B cell (primary cell): ENCODE measurements around the gene P2RY6. TPM values are rescaled to one million over a fixed set of nuclear protein-coding genes. Genes with fewer than 3 reads are reported as not detected.

ENCODE experiments used
- ATAC-seq: fragments of 200-7000 bp; cut with Tn5 transposase; one replicate; pipeline ENCODE4 v1.10.0; 2021; ENCODE audit warnings: low read depth, mild to moderate bottlenecking, moderate number of reproducible peaks, moderate library complexity
- CTCF ChIA-PET: fragments of 350-600 bp; sonication (Branson Sonifier 250); formaldehyde crosslinking; loops from one replicate; lab custom pipeline; 2021; ENCODE audit warnings: antibody characterized with exemption, inconsistent platforms; lab: Charles Lee
- POLR2A ChIA-PET: fragments of 350-600 bp; sonication (Branson Sonifier 250); formaldehyde crosslinking; loops from one replicate; lab custom pipeline; 2021; ENCODE audit warnings: antibody characterized with exemption; lab: Charles Lee
- DNase-seq: peaks from one replicate; pipeline ENCODE4 v3.0.0; 2013
- H2AFZ ChIP-seq: 2 replicates; pipeline ENCODE4 v1.6.1; 2012; ENCODE audit warnings: mild to moderate bottlenecking, low read depth, low read length; ENCODE audit not compliant: insufficient read depth, poor library complexity, severe bottlenecking
- H3K27ac ChIP-seq, 2 donors: 1 replicate in 1 of 2; 2 replicates in 1 of 2; pipeline ENCODE4 v1.5.1; 2012 to 2013; ENCODE audit warnings: low read length in 2 of 2, mild to moderate bottlenecking in 2 of 2, moderate library complexity in 1 of 2
- H3K27me3 ChIP-seq, 4 experiments: fragments of 200-600 bp in 1 of 4; sonication (generic) in 1 of 4; replicated peaks in 1 of 4; 1 replicate in 2 of 4; 2 replicates in 2 of 4; pipeline versions ENCODE4 v1.6.1 to v1.7.0; 2013 to 2016; ENCODE audit warnings: low read length in 3 of 4, mild to moderate bottlenecking in 2 of 4, mixed read lengths in 1 of 4, moderate library complexity in 1 of 4; ENCODE audit not compliant: insufficient read depth in 4 of 4, control insufficient read depth in 3 of 4; ENCODE audit errors: control extremely low read depth in 1 of 4
- H3K36me3 ChIP-seq, 2 experiments: replicated peaks in 1 of 2; 1 replicate in 1 of 2; 2 replicates in 1 of 2; pipeline versions ENCODE4 v1.6.1 to v1.7.1; 2013; ENCODE audit warnings: low read length in 1 of 2; ENCODE audit not compliant: insufficient read depth in 2 of 2, control insufficient read depth in 1 of 2; ENCODE audit errors: control extremely low read depth in 1 of 2, extremely low read depth in 1 of 2
- H3K4me1 ChIP-seq, 2 donors: fragments of 200-600 bp in 1 of 2; sonication (generic) in 1 of 2; 1 replicate in 1 of 2; 2 replicates in 1 of 2; pipeline versions ENCODE4 v1.5.1 to v1.6.1; 2013 to 2017; ENCODE audit warnings: low read length in 2 of 2; ENCODE audit not compliant: control insufficient read depth in 2 of 2, insufficient read depth in 2 of 2
- H3K4me2 ChIP-seq: replicated peaks from 2 replicates; pipeline ENCODE3; 2012; ENCODE audit warnings: mild to moderate bottlenecking, low read depth, low read length; ENCODE audit not compliant: poor library complexity, severe bottlenecking
- H3K4me3 ChIP-seq, 5 experiments: fragments of 200-600 bp in 1 of 5; sonication (generic) in 1 of 5; 1 replicate in 3 of 5; 2 replicates in 2 of 5; pipeline versions ENCODE4 v1.5.1 to v1.7.0; 2011 to 2016; ENCODE audit warnings: low read length in 4 of 5, mild to moderate bottlenecking in 4 of 5, low read depth in 2 of 5, control low read depth in 1 of 5, moderate library complexity in 1 of 5; ENCODE audit not compliant: insufficient read depth in 1 of 5; ENCODE audit errors: control extremely low read depth in 1 of 5, extremely low read depth in 1 of 5
- H3K79me2 ChIP-seq: fragments of 200-600 bp; sonication (generic); one replicate; pipeline ENCODE4 v1.6.0; 2016; ENCODE audit warnings: low read length; ENCODE audit not compliant: control insufficient read depth, insufficient read depth
- H3K9ac ChIP-seq: fragments of 200-600 bp; sonication (generic); 2 replicates; pipeline ENCODE4 v1.6.1; 2017; ENCODE audit warnings: mild to moderate bottlenecking, low read length, moderate library complexity
- H3K9me3 ChIP-seq, 3 donors: one replicate each; pipeline versions ENCODE4 v1.6.1 to v1.7.1; 2013; ENCODE audit warnings: low read length in 2 of 3; ENCODE audit not compliant: control insufficient read depth in 2 of 3, insufficient read depth in 1 of 3; ENCODE audit errors: control extremely low read depth in 1 of 3
- H4K20me1 ChIP-seq: 2 replicates; pipeline ENCODE4 v1.6.0; 2012; ENCODE audit warnings: mild to moderate bottlenecking, low read length; ENCODE audit not compliant: insufficient read depth, control insufficient read depth, poor library complexity, severe bottlenecking
- H3K27ac Mint-ChIP-seq: one replicate; pipeline ENCODE4 v1.8.0; 2021; ENCODE audit warnings: mixed read lengths
- H3K27me3 Mint-ChIP-seq: one replicate; pipeline ENCODE4 v1.8.0; 2021; ENCODE audit warnings: mixed read lengths
- H3K4me1 Mint-ChIP-seq: one replicate; pipeline ENCODE4 v1.8.0; 2021; ENCODE audit warnings: mixed read lengths
- H3K4me3 Mint-ChIP-seq: one replicate; pipeline ENCODE4 v1.8.0; 2021; ENCODE audit warnings: mixed read lengths
- H3K9me3 Mint-ChIP-seq: one replicate; pipeline ENCODE4 v1.8.0; 2022; ENCODE audit warnings: mixed read lengths; ENCODE audit not compliant: insufficient read depth
- EZH2 ChIP-seq: IDR thresholded peaks from 2 replicates; pipeline ENCODE4 v1.6.1; 2012; ENCODE audit warnings: borderline replicate concordance, low read depth, mild to moderate bottlenecking, moderate library complexity, low read length; ENCODE audit not compliant: insufficient read depth, poor library complexity, severe bottlenecking
- WGBS: methylation state at CpG from one replicate; pipeline ENCODE4 v1.1.5; 2013; ENCODE audit warnings: missing lambda C conversion rate; ENCODE audit not compliant: insufficient coverage; 5-methylcytosine and 5-hydroxymethylcytosine counted together
- intact Hi-C: fragments of 100-400 bp; cut with micrococcal nuclease; formaldehyde crosslinking; loops from one replicate; pipeline ENCODE4 v1.10.0; 2022
- polyA plus RNA-seq: library from polyadenylated mRNA; depleted of rRNA; stranded (reverse); fragments of >200 nt; gene quantifications from 2 replicates; pipeline ENCODE4 v1.2.3, GENCODE V29; 2012
- total RNA-seq, 2 donors: library from RNA; stranded (reverse); fragments of 120-200 nt in 1 of 2; gene quantifications; 1 replicate in 1 of 2; 2 replicates in 1 of 2; pipeline versions ENCODE4 v1.2.3 to v1.2.4, GENCODE V29; 2013 to 2022
- TF ChIP-seq, protein P1 (sequence below): fragments of 200-600 bp; IDR thresholded peaks from one replicate; pipeline ENCODE4 v1.8.0; 2022; ENCODE audit warnings: antibody characterized with exemption, mild to moderate bottlenecking

Gene P2RY6
- total and polyA plus RNA-seq, 2 donors (not counting 1 experiment from before 2014, with no cell fraction given), result 0.25 TPM; not detected in 1

DNA sequence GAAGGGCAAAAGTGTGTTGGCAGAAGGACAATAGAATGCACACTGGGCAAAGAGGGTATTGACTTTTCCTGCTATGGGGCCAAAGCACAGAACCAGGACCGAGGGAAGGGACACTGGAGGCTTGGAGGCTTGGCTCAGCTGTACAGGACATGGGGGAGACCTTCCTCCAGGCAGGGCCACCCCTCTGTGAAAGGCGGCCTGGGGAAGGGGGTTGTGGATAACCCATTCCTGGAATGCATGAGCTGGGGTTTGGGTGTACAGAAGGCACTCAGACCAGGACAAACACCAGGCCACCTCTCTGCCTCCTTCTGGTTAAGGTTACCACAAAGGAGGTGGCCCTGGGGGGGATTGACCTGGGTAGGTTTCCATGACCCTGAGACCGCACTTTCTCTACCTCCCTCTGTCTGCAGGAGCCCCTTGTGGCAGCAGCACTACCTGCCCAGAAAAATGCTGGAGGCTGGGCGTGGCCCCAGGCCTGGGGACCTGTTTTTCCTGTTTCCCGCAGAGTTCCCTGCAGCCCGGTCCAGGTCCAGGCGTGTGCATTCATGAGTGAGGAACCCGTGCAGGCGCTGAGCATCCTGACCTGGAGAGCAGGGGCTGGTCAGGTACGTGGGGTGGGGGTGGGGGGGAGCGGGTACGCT lies 44.4 kb upstream of the P2RY6 start:
- Histone ChIP-seq H3K36me3 (no peaks in the 10 kb centered on the region), H3K4me2 (no peak overlapping the region), H3K9me3 (no peaks in the 10 kb centered on the region), H3K9ac (no peak overlapping the region), H3K27ac (no peak overlapping the region), H3K4me3 (no peak overlapping the region), H3K79me2 (no peaks in the 10 kb centered on the region), H4K20me1 (no peaks in the 10 kb centered on the region), H3K27me3 (peaks cover 0 to 5% (median 0%) of the 10 kb centered on the region in 4 experiments), H2AFZ (no peak overlapping the region), H3K4me1 (no peaks in the 10 kb centered on the region)
- CTCF ChIA-PET, result interaction anchor here (0.7 to 1.1 kb wide), 3 partner anchors 11 to 43 kb away, joined by 3 to 4 read pairs (median 3); no protein-coding TSS in a partner anchor
- TF ChIP-seq EZH2, result no peak
- TF ChIP-seq, protein P1, sequence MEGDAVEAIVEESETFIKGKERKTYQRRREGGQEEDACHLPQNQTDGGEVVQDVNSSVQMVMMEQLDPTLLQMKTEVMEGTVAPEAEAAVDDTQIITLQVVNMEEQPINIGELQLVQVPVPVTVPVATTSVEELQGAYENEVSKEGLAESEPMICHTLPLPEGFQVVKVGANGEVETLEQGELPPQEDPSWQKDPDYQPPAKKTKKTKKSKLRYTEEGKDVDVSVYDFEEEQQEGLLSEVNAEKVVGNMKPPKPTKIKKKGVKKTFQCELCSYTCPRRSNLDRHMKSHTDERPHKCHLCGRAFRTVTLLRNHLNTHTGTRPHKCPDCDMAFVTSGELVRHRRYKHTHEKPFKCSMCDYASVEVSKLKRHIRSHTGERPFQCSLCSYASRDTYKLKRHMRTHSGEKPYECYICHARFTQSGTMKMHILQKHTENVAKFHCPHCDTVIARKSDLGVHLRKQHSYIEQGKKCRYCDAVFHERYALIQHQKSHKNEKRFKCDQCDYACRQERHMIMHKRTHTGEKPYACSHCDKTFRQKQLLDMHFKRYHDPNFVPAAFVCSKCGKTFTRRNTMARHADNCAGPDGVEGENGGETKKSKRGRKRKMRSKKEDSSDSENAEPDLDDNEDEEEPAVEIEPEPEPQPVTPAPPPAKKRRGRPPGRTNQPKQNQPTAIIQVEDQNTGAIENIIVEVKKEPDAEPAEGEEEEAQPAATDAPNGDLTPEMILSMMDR, result no peak
- no peaks in the 10 kb centered on the region for H3K9me3 Mint-ChIP-seq
- POLR2A ChIA-PET, result interaction anchor here (0.7 kb wide), 1 partner anchor 131 kb away, joined by 9 read pairs; no protein-coding TSS in a partner anchor
- no peaks in the 10 kb centered on the region for H3K27me3 Mint-ChIP-seq
- H3K27ac Mint-ChIP-seq, result no peak overlapping the region
- no peak for ATAC-seq
- WGBS, result 95% methylated on average over 11 of the region's 12 CpGs
- H3K4me3 Mint-ChIP-seq, result no peak overlapping the region
- intact Hi-C loops, result no loop called here
- no peaks in the 10 kb centered on the region for H3K4me1 Mint-ChIP-seq
- DNase-seq, result no peak
